ENCODE data around the gene COBL. TPM values are rescaled to one million over a fixed set of nuclear protein-coding genes. Genes with fewer than 3 reads are reported as not detected.

Gene COBL
- total and polyA plus RNA-seq, 2 of the 4 experiments (the other 2 are of a cell fraction) = under 0.01 TPM; not detected in 1

GRCh38 chr7:51045319-51046102 lies 271.1 kb downstream of the COBL start:
- Histone ChIP-seq H3K9ac (ENCODE audit: low read depth, low read length) (no peak overlapping the region), H2AK9ac (replicated peaks; ENCODE audit: low read depth, low read length, poor library complexity) (peak overlapping the region; percentile 37), H3K4ac (ENCODE audit: low read depth, low read length) (no peak overlapping the region; the same call in 1 of the 2 replicates), H3K4me2 (ENCODE audit: low read depth, low read length) (no peak overlapping the region), H2AK5ac (ENCODE audit: low read depth, low read length) (peak overlapping the region; percentile 88), H2BK120ac (ENCODE audit: low read depth, low read length) (peak overlapping the region; percentile 31; the same call in 1 of the 2 replicates), H2AFZ (replicated peaks; ENCODE audit: low read length, poor library complexity) (peak overlapping the region; percentile 35), H3K27ac (ENCODE audit: insufficient read depth, low read length) (no peak overlapping the region), H3K23ac (ENCODE audit: low read depth, low read length) (no peak overlapping the region), H3K9me1 (ENCODE audit: insufficient read depth, low read length) (peaks cover 3% of the 10 kb centered on the region; the same call in 1 of the 2 replicates), H2BK20ac (ENCODE audit: low read depth, low read length) (peak overlapping the region; percentile 35; the same call in 1 of the 2 replicates), H3K18ac (ENCODE audit: low read depth, low read length) (no peak overlapping the region; the same call in 1 of the 2 replicates), H3K14ac (replicated peaks; ENCODE audit: low read depth, low read length) (no peak overlapping the region; the same call in 1 of the 2 replicates), H3K27me3 (ENCODE audit: control insufficient read depth, insufficient read depth, low read length) (peaks cover 42% of the 10 kb centered on the region), H3K4me3 (ENCODE audit: insufficient read depth, low read depth, low read length) (no peak overlapping the region), H4K5ac (ENCODE audit: low read depth, low read length) (no peak overlapping the region), H4K91ac (ENCODE audit: insufficient read depth, low read depth, low read length) (peak overlapping the region; percentile 12; the same call in 1 of the 2 replicates), H2BK15ac (ENCODE audit: low read depth, low read length) (peak overlapping the region; percentile 2; the same call in 2 of the 3 replicates), H4K20me1 (ENCODE audit: insufficient read depth, low read length) (peaks cover 4% of the 10 kb centered on the region; the same call in 1 of the 2 replicates), H2BK5ac (ENCODE audit: low read depth, low read length, poor library complexity, severe bottlenecking) (no peak overlapping the region), H3K4me1 (ENCODE audit: control insufficient read depth, insufficient read depth, low read length) (peaks cover 10% of the 10 kb centered on the region), H3K56ac (ENCODE audit: extremely low read depth, insufficient read depth, low read length) (no peak overlapping the region), H3K9me3 (ENCODE audit: control insufficient read depth, insufficient read depth, low read length) (no peaks in the 10 kb centered on the region; the same call in 1 of the 2 replicates), H4K8ac (ENCODE audit: low read depth in 2 of 2, low read length in 2 of 2) (no peak overlapping the region), H3K36me3 (ENCODE audit: control insufficient read depth, insufficient read depth, low read length) (no peaks in the 10 kb centered on the region), H3K79me1 (ENCODE audit: low read depth in 1 of 2, low read length in 2 of 2) (no peaks in the 10 kb centered on the region)
- CTCF ChIA-PET = interaction anchor here (0.6 kb wide), 1 partner anchor 96 kb away, joined by 10 read pairs; no protein-coding TSS in a partner anchor
- dilution Hi-C loops (cut with HindIII; ENCODE audit: low sequenced_read_pairs, unreplicated experiment) (no loop called here), in situ Hi-C loops (cut with MboI; ENCODE audit: low sequenced_read_pairs) (no loop called here), intact Hi-C loops (cut with micrococcal nuclease) (no loop called here)
- POLR2A ChIA-PET (ENCODE audit: unreplicated experiment) = no interaction called here
- DNase-seq (peak; percentile 82), ATAC-seq (ENCODE audit: low read depth) (peak; percentile 89)
- 80% methylated on average over 3 of the region's 14 CpGs; no CpG with 5 or more reads in 1 of the 2 experiments for WGBS, 2 experiments (ENCODE audit: extremely low coverage in 2 of 2, insufficient read length in 1 of 2)
- BruUV-seq (replicated peaks) = no TSS peak
- TF ChIP-seq RCOR1 (IDR thresholded peaks at IDR 0.05; ENCODE audit: insufficient replicate concordance, low read length) = peak; percentile 83
- TF ChIP-seq BHLHE40 (IDR thresholded peaks at IDR 0.05; ENCODE audit: low read depth, low read length) = peak; percentile 74; the same call in 1 of the 2 replicates
- TF ChIP-seq POLR2A (IDR thresholded peaks at IDR 0.05; ENCODE audit: low read depth, low read length) = no peak
- TF ChIP-seq NFE2L2 (IDR thresholded peaks at IDR 0.05; ENCODE audit: low read depth, low read length) = no peak
- TF ChIP-seq CHD1 (IDR thresholded peaks at IDR 0.05; ENCODE audit: low read depth, low read length) = no peak
- TF ChIP-seq FOS (IDR thresholded peaks at IDR 0.05; ENCODE audit: low read depth, low read length) = peak; percentile 13; the same call in 1 of the 2 replicates
- TF ChIP-seq RAD21 (IDR thresholded peaks at IDR 0.05; ENCODE audit: low read length) = no peak
- TF ChIP-seq USF2 (IDR thresholded peaks at IDR 0.05; ENCODE audit: low read depth, low read length) = no peak; the same call in 1 of the 2 replicates

Data from IMR-90 (cell line).